Epithelial cell of proximal tubule (primary cell): Measurements from ENCODE around the gene SERPING1. TPM values are rescaled to one million over a fixed set of nuclear protein-coding genes. Genes with fewer than 3 reads are reported as not detected.
"Not testable (repeated sequence)": the region's sequence is repeated elsewhere in the genome, so short reads cannot be mapped to it uniquely, and the experiment has no call there.

ENCODE experiments used
- DNase-seq: peaks from one replicate; pipeline ENCODE4 v3.0.0-alpha.2; 2011; ENCODE audit warnings: low read depth
- H3K4me3 ChIP-seq: 2 replicates; pipeline ENCODE4 v1.5.1; 2011; ENCODE audit warnings: low read depth, mild to moderate bottlenecking, low read length
- CTCF ChIP-seq: conservative IDR thresholded peaks from 2 replicates; pipeline ENCODE4 v1.5.1; 2012; ENCODE audit warnings: low read depth, mild to moderate bottlenecking, low read length
- total RNA-seq: library from RNA; depleted of rRNA; stranded (reverse); fragments of >200 nt; gene quantifications from 2 replicates; pipeline ENCODE4 v1.2.3, GENCODE V29; 2015

Gene SERPING1
- total RNA-seq, 1 donor from 2014 or later: 49.8 TPM

DNA sequence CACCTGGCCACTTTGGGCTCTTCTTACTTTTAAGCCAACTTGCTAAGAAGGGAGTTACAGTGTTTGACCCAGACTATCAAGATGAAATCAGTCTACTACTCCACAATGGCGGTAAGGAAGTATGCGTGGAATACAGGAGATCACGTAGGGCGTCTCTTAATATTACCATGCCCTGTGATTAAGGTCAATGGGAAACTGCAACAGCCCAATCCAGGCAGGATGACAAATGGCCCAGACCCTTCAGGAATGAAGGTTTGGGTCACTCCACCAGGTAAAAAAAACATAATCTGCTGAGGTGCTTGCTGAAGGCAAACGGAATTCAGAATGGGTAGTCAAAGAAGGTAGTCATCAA lies 53.2 kb downstream of the SERPING1 start:
- DNase-seq: no peak
- TF ChIP-seq CTCF: no peak
- no peak overlapping the region for H3K4me3 ChIP-seq

DNA sequence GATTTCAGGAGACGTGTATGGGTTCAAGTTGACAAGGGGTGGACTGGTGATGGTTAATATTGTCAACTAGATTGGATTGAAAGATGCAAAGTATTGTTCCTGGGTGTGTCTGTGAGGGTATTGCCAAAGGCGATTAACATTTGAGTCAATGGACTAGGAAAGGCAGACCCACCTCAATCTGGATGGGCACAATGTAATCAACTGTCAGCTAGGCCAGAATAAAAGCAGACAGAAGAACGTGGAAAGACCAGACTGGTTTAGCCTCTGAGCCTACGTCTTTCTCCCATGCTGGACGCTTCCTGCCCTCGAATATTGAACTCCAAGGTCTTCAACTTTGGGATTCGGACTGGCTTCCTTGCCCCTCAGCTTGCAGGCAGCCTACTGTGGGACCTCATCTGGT lies 53.9 kb downstream of the SERPING1 start:
- H3K4me3 ChIP-seq: no peak overlapping the region
- no peak for TF ChIP-seq CTCF
- no peak for DNase-seq

GRCh38 chr11:57652230-57652629 lies 54.7 kb downstream of the SERPING1 start:
- H3K4me3 ChIP-seq, DNase-seq: not testable (repeated sequence)

- no peak for DNase-seq
- H3K4me3 ChIP-seq: no peak overlapping the region
- TF ChIP-seq CTCF: no peak
Measured at GRCh38 chr11:57652662-57653061, 55.2 kb downstream of the SERPING1 start.

DNA sequence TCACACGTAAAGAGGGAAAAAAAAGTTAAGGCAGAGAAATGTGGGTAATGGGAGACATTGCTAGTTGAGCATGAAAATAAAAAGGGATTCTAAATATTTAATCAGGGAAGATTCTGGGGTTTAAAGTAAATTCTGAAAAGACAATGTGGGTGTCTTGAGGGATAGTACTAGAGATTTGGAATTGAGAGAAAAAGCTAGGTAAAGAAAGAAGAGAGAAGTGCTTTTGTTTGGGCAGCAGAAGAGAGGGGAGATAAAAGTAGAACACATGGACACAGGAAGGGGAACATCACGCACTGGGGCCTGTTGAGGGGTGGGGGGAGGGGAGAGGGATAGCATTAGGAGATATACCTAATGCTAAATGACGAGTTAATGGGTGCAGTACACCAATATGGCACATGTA lies 55.7 kb downstream of the SERPING1 start:
- TF ChIP-seq CTCF: no peak
- no peak for DNase-seq
- no peak overlapping the region for H3K4me3 ChIP-seq

DNA sequence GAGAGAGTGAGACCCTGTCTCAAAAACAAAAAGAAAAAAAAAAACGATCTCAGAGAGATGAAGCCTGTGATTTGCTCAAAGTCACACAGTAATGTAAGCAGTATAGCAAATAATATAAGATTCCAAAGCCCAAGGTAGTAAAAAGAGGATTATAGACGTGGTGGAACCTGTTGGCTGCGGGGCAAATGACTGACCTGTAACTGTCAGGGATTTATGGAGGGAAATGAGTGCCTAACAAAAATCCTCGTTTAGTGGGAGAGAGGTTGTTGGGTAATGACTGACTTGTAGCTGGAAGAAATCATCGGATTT lies 59.4 kb downstream of the SERPING1 start:
- peak overlapping the region; percentile 83 for H3K4me3 ChIP-seq
- TF ChIP-seq CTCF: no peak
- DNase-seq: no peak

DNA sequence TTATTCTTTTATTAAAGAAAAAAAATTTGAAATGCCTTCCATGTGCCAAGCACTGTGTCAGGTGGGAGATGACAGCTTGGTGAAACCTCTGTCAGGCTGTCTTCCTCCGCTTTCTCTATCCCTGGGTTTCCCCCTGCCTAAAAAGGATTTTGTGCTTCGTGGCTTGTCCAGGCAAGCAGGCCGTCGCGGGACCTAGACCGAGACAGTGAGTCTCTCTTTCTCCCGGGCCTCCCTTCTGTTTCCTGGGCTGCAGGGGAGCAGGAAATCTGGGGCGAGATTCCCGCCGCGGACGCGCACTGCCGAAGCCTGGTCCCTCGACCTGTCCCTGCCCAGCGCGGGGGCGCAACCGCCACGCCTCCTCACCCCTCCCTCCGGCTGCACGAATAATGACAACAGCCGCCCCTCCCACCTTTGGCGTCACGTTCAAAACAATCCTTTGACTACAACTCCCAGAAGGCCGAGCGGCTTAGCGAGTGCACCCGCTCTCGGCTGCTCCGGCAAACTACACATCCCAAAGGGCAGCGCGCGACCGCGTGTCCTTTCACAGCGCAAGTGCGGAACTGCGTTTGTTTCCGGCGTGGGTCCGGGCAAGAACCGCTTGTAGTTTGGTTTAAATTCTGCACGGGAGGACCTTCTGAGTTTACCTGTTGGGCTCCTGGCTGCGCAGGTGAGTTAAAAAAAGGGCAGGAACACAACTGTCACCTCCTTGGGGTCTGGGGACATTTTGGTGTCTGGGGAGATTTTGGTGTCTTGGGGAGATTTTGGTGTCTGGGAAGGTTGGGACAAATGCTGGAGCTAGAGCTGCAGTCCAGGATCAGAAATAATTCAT lies 59.9 kb downstream of the SERPING1 start, which contains the start of gene CLP1:
Gene CLP1 (plus strand): TSS at position 569 of the 829 bp plus-strand sequence. CDS start 1,715 bp downstream, outside the sequence.
- TF ChIP-seq CTCF: no peak
- peak; percentile 85 for DNase-seq
- peak within 1 kb of the TSS; percentile 83 for H3K4me3 ChIP-seq

- TF ChIP-seq CTCF: no peak
- no peak for DNase-seq
- peak overlapping the region; percentile 83 for H3K4me3 ChIP-seq
Measured at GRCh38 chr11:57658023-57658361, 60.5 kb downstream of the SERPING1 start.
